22Rv1 (cell line): ENCODE measurements around the gene GRAP2.

Experiments used
- ZFX ChIP-seq: fragments of 450-650 bp; IDR thresholded peaks from 2 replicates; pipeline ENCODE4 v1.6.1; 2017; ENCODE audit warnings: antibody characterized with exemption, borderline replicate concordance
- TF ChIP-seq, protein P1 (sequence below): fragments of 450-650 bp; IDR thresholded peaks from 2 replicates; pipeline ENCODE4 v1.5.1; 2017; ENCODE audit warnings: mild to moderate bottlenecking

DNA sequence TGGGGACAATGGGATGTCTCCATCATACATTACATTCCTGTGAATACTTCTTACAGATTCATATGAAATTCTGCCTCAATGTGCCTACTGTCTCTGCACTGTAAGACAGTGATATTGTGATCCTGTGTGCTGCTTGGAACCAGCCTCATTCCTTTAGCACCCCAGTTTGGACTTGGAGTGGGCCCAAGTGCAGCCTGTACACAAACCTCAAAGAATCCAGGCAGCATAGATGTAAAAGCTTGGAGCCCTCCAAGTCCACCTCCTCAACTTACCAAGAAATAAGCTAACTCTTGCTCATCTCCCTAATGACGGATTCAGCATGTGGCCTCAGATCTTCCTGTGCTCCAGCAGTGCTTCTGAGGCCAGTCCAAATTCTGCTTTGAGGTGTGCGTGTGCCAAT is 24.4 kb downstream of the GRAP2 start:
- TF ChIP-seq, protein P1, sequence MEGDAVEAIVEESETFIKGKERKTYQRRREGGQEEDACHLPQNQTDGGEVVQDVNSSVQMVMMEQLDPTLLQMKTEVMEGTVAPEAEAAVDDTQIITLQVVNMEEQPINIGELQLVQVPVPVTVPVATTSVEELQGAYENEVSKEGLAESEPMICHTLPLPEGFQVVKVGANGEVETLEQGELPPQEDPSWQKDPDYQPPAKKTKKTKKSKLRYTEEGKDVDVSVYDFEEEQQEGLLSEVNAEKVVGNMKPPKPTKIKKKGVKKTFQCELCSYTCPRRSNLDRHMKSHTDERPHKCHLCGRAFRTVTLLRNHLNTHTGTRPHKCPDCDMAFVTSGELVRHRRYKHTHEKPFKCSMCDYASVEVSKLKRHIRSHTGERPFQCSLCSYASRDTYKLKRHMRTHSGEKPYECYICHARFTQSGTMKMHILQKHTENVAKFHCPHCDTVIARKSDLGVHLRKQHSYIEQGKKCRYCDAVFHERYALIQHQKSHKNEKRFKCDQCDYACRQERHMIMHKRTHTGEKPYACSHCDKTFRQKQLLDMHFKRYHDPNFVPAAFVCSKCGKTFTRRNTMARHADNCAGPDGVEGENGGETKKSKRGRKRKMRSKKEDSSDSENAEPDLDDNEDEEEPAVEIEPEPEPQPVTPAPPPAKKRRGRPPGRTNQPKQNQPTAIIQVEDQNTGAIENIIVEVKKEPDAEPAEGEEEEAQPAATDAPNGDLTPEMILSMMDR, result no peak
- no peak for TF ChIP-seq ZFX
